GM12801 (cell line): ENCODE results near the gene HOXC9.

Experiments
- CTCF ChIP-seq: IDR thresholded peaks from one replicate; pipeline ENCODE4 v1.5.1; 2011; ENCODE audit warnings: control low read depth; ENCODE audit not compliant: insufficient read length; ENCODE audit errors: extremely low read depth

The HOXC9 gene

GRCh38 chr12:54030442-54030801 is 30.5 kb downstream of the HOXC9 start:
- no peak for TF ChIP-seq CTCF

GRCh38 chr12:54030889-54031471 is 31.0 kb downstream of the HOXC9 start:
- TF ChIP-seq CTCF, result no peak

- no peak for TF ChIP-seq CTCF
Observed at GRCh38 chr12:54031480-54031879, 31.5 kb downstream of the HOXC9 start.

GRCh38 chr12:54032086-54032619 is 32.2 kb downstream of the HOXC9 start:
- TF ChIP-seq CTCF, result no peak

GRCh38 chr12:54032627-54033100 is 32.7 kb downstream of the HOXC9 start, which contains the start of gene HOXC5:
Gene HOXC5 (plus strand): TSS chr12:54033050. CDS start chr12:54033123, 73 bp downstream.
- TF ChIP-seq CTCF, result peak; percentile 80

- TF ChIP-seq CTCF, result no peak
Observed at GRCh38 chr12:54033106-54033979, 33.4 kb downstream of the HOXC9 start.

GRCh38 chr12:54033980-54034784 is 34.2 kb downstream of the HOXC9 start:
- TF ChIP-seq CTCF, result no peak
